Erythroblast (primary cell): ENCODE results near the gene MBL2.

Experiments
- GATA1 ChIP-seq: IDR thresholded peaks from 2 replicates; pipeline ENCODE4 v1.6.1; 2011; ENCODE audit warnings: low read depth, mild to moderate bottlenecking, control low read depth, low read length, moderate library complexity
- POLR2A ChIP-seq: IDR thresholded peaks from 2 replicates; pipeline ENCODE4 v1.6.1; 2011; ENCODE audit warnings: mild to moderate bottlenecking, low read length

GRCh38 chr10:52729271-52730104 lies 43.1 kb downstream of the MBL2 start:
- TF ChIP-seq POLR2A (no peak), GATA1 (no peak)
